HG03064 (cell line): ENCODE measurements around the gene NXPH2.
"Not testable (repeated sequence)": the region's sequence is repeated elsewhere in the genome, so short reads cannot be mapped to it uniquely, and the experiment has no call there.

Experiments
- ATAC-seq: cut with Tn5 transposase; IDR thresholded peaks from one replicate; pipeline ENCODE4 v1.9.1; 2021; ENCODE audit warnings: low read depth; ENCODE audit not compliant: unreplicated experiment

Gene NXPH2

GRCh38 chr2:138760676-138761075, 19.5 kb downstream of the NXPH2 start:
- no peak for ATAC-seq

- ATAC-seq: no peak
Observed at GRCh38 chr2:138757384-138757783, 22.8 kb downstream of the NXPH2 start.

- no peak for ATAC-seq
Observed at GRCh38 chr2:138752197-138752956, 27.8 kb downstream of the NXPH2 start.

- no peak for ATAC-seq
Observed at GRCh38 chr2:138744713-138745112, 35.5 kb downstream of the NXPH2 start.

GRCh38 chr2:138742441-138743057, 37.6 kb downstream of the NXPH2 start:
- ATAC-seq: no peak

GRCh38 chr2:138741851-138742250, 38.3 kb downstream of the NXPH2 start:
- ATAC-seq: no peak

- not testable (repeated sequence) for ATAC-seq
Observed at GRCh38 chr2:138737009-138737554, 43.1 kb downstream of the NXPH2 start.

- ATAC-seq: no peak
Observed at GRCh38 chr2:138732651-138733050, 47.5 kb downstream of the NXPH2 start.

GRCh38 chr2:138730497-138731030, 49.6 kb downstream of the NXPH2 start:
- no peak for ATAC-seq

- ATAC-seq: no peak
Observed at GRCh38 chr2:138727956-138728355, 52.2 kb downstream of the NXPH2 start.

GRCh38 chr2:138726681-138727080, 53.5 kb downstream of the NXPH2 start:
- ATAC-seq: no peak

- no peak for ATAC-seq
Observed at GRCh38 chr2:138724729-138725459, 55.3 kb downstream of the NXPH2 start.

GRCh38 chr2:138724327-138724726, 55.9 kb downstream of the NXPH2 start:
- no peak for ATAC-seq

- no peak for ATAC-seq
Observed at GRCh38 chr2:138723196-138723987, 56.8 kb downstream of the NXPH2 start.

- ATAC-seq: no peak
Observed at GRCh38 chr2:138722316-138722715, 57.9 kb downstream of the NXPH2 start.

GRCh38 chr2:138720035-138720838, 60.0 kb downstream of the NXPH2 start:
- ATAC-seq: no peak

GRCh38 chr2:138718405-138718804, 61.8 kb downstream of the NXPH2 start:
- ATAC-seq: no peak

- ATAC-seq: no peak
Observed at GRCh38 chr2:138716183-138716582, 64.0 kb downstream of the NXPH2 start.

GRCh38 chr2:138713504-138713903, 66.7 kb downstream of the NXPH2 start:
- ATAC-seq: no peak
